HCT116 (cell line): ENCODE data around the gene CASP7. TPM values are rescaled to one million over a fixed set of nuclear protein-coding genes. Genes with fewer than 3 reads are reported as not detected.

Experiments used
- ATAC-seq: fragments of 200-7000 bp; cut with Tn5 transposase; 2 replicates; pipeline ENCODE4 v1.9.1; 2020; ENCODE audit warnings: mild to moderate bottlenecking, moderate library complexity
- BruUV-seq: library from RNA; stranded (reverse); fragments of 400-500 nt; replicated peaks from 2 replicates; lab custom pipeline; 2021; lab: Mats Ljungman, UMichigan
- CTCF ChIA-PET: fragments of 300-600 bp; sonication (Branson Sonifier 250); formaldehyde crosslinking; loops from one replicate; lab custom pipeline; 2021; ENCODE audit warnings: antibody characterized with exemption; lab: Charles Lee
- POLR2A ChIA-PET: fragments of 300-600, 350-600 bp; sonication (Branson Sonifier 250); formaldehyde crosslinking; loops from one replicate; lab custom pipeline; 2021; ENCODE audit warnings: antibody characterized with exemption; lab: Charles Lee
- RAD21 ChIA-PET, 2 experiments: fragments of 300-600 bp; sonication (Branson Sonifier 250); formaldehyde crosslinking; loops; one replicate each; lab custom pipeline; 2023; ENCODE audit warnings: low total read pairs in 2 of 2; ENCODE audit not compliant: uncharacterized antibody in 2 of 2, unreplicated experiment in 2 of 2, low non-redundant PET in 1 of 2; lab: Charles Lee
- DNase-seq: peaks from one replicate; pipeline ENCODE4 v3.0.0-alpha.2; 2010; ENCODE audit warnings: low read depth, low spot score
- H2AFZ ChIP-seq: fragments of 200-600 bp; shearing (Covaris generic), sonication (generic); 2 replicates; pipeline ENCODE4 v1.6.1; 2017; ENCODE audit warnings: low read depth, mixed run types, mixed read lengths, antibody characterized with exemption, low read length; ENCODE audit not compliant: poor library complexity, severe bottlenecking
- H3K27ac ChIP-seq: 2 replicates; pipeline ENCODE4 v1.5.1; 2012; ENCODE audit warnings: low read depth, low read length
- H3K27me3 ChIP-seq: fragments of 200-600 bp; sonication (generic); 2 replicates; pipeline ENCODE4 v1.6.1; 2016; ENCODE audit warnings: mixed run types, low read length, mixed read lengths; ENCODE audit not compliant: insufficient read depth
- H3K36me3 ChIP-seq, 2 experiments: fragments of 200-500 bp in 1 of 2; fragments of 200-600 bp in 1 of 2; sonication (Bioruptor generic) in 1 of 2; sonication (generic) in 1 of 2; 2 replicates each; pipeline versions ENCODE4 v1.5.1 to v1.6.1; 2014 to 2016; ENCODE audit warnings: low read length in 2 of 2, inconsistent platforms in 1 of 2, mixed read lengths in 1 of 2, mixed run types in 1 of 2; ENCODE audit not compliant: insufficient read depth in 2 of 2, control insufficient read depth in 1 of 2
- H3K4me1 ChIP-seq, 2 experiments: fragments of 200-600 bp in 1 of 2; sonication (generic) in 1 of 2; 2 replicates each; pipeline versions ENCODE4 v1.5.1 to v1.6.1; 2012 to 2017; ENCODE audit warnings: low read length in 2 of 2, inconsistent platforms in 1 of 2, mild to moderate bottlenecking in 1 of 2, mixed read lengths in 1 of 2, mixed run types in 1 of 2, moderate library complexity in 1 of 2; ENCODE audit not compliant: insufficient read depth in 2 of 2, control insufficient read depth in 1 of 2
- H3K4me2 ChIP-seq: fragments of 200-600 bp; sonication (generic); 2 replicates; pipeline ENCODE4 v1.6.1; 2017; ENCODE audit warnings: mixed run types, low read length, mixed read lengths
- H3K4me3 ChIP-seq, 2 experiments: fragments of 200-600 bp in 1 of 2; sonication (generic) in 1 of 2; replicated peaks in 1 of 2; 2 replicates each; pipeline ENCODE4 v1.5.1; 2011 to 2016; ENCODE audit warnings: low read length in 2 of 2, control low read depth in 1 of 2, low read depth in 1 of 2, mild to moderate bottlenecking in 1 of 2, mixed read lengths in 1 of 2, mixed run types in 1 of 2
- H3K79me2 ChIP-seq: fragments of 200-600 bp; sonication (generic); 2 replicates; pipeline ENCODE4 v1.6.1; 2017; ENCODE audit warnings: mild to moderate bottlenecking, mixed run types, low read length, moderate library complexity, mixed read lengths; ENCODE audit not compliant: insufficient read depth
- H3K9ac ChIP-seq: fragments of 200-600 bp; sonication (generic); 2 replicates; pipeline ENCODE4 v1.6.1; 2016; ENCODE audit warnings: low read length, mixed read lengths
- H3K9me2 ChIP-seq: fragments of 200-600 bp; sonication (generic), shearing (Covaris generic); 2 replicates; pipeline ENCODE4 v1.6.1; 2017; ENCODE audit warnings: mixed run types, mild to moderate bottlenecking, moderate library complexity; ENCODE audit not compliant: insufficient read depth
- H3K9me3 ChIP-seq, 2 experiments: fragments of 200-500 bp in 1 of 2; fragments of 200-600 bp in 1 of 2; sonication (Bioruptor generic) in 1 of 2; sonication (generic) in 1 of 2; 2 replicates each; pipeline ENCODE4 v1.6.1; 2014 to 2017; ENCODE audit warnings: low read length in 2 of 2, mixed read lengths in 2 of 2, inconsistent platforms in 1 of 2, low read depth in 1 of 2, mild to moderate bottlenecking in 1 of 2, mixed run types in 1 of 2, moderate library complexity in 1 of 2; ENCODE audit not compliant: control insufficient read depth in 1 of 2, insufficient read depth in 1 of 2
- H4K20me1 ChIP-seq: fragments of 200-600 bp; sonication (generic), shearing (Covaris generic); 2 replicates; pipeline ENCODE4 v1.6.1; 2017; ENCODE audit warnings: mixed run types, mild to moderate bottlenecking, moderate library complexity; ENCODE audit not compliant: insufficient read depth
- ATF3 ChIP-seq: IDR thresholded peaks from 2 replicates; pipeline ENCODE4 v1.6.1; 2012
- CBX3 ChIP-seq: IDR thresholded peaks from 2 replicates; pipeline ENCODE4 v1.6.1; 2012; ENCODE audit warnings: low read depth
- EZH2phosphoT487 ChIP-seq: fragments of 200-600 bp; IDR thresholded peaks from 2 replicates; pipeline ENCODE4 v1.6.1; 2018; ENCODE audit warnings: antibody characterized with exemption, borderline replicate concordance
- SIN3A ChIP-seq: IDR thresholded peaks from 2 replicates; pipeline ENCODE4 v1.6.1; 2012; ENCODE audit warnings: low read depth
- SP1 ChIP-seq: IDR thresholded peaks from 2 replicates; pipeline ENCODE4 v1.6.1; 2012; ENCODE audit warnings: low read depth
- SRF ChIP-seq: IDR thresholded peaks from 2 replicates; pipeline ENCODE4 v1.6.1; 2012; ENCODE audit warnings: low read depth
- TCF7L2 ChIP-seq: IDR thresholded peaks from 2 replicates; pipeline ENCODE4 v1.7.0; 2011; ENCODE audit warnings: borderline replicate concordance, inconsistent platforms; ENCODE audit not compliant: insufficient read depth, insufficient read length; ENCODE audit errors: extremely low read depth
- YY1 ChIP-seq: IDR thresholded peaks from 2 replicates; pipeline ENCODE4 v1.6.1; 2011; ENCODE audit warnings: low read length, low read depth, moderate library complexity, mild to moderate bottlenecking; ENCODE audit not compliant: insufficient replicate concordance; ENCODE audit errors: extremely low read depth
- ZBTB33 ChIP-seq: IDR thresholded peaks from 2 replicates; pipeline ENCODE4 v1.6.1; 2011; ENCODE audit warnings: mild to moderate bottlenecking, low read length, moderate library complexity; ENCODE audit not compliant: insufficient replicate concordance; ENCODE audit errors: extremely low read depth
- ZNF274 ChIP-seq: fragments of 200-500 bp; sonication (Bioruptor generic); IDR thresholded peaks from 2 replicates; pipeline ENCODE4 v1.6.1; 2014; ENCODE audit warnings: mild to moderate bottlenecking, low read depth, low read length, inconsistent platforms
- intact Hi-C: fragments of 100-400 bp; cut with micrococcal nuclease; formaldehyde crosslinking; loops from 2 replicates; pipeline ENCODE4 v1.10.0; 2022
- total RNA-seq: library from RNA; stranded (reverse); gene quantifications from one replicate; pipeline ENCODE4 v1.2.1, GENCODE V29; 2021; ENCODE audit not compliant: unreplicated experiment

Gene CASP7
- total RNA-seq, 1 experiment from 2014 or later = 30.5 TPM

GRCh38 chr10:113661332-113661731 is 18.4 kb upstream of the CASP7 start:
- Histone ChIP-seq H3K4me2 (no peak overlapping the region), H3K9ac (no peak overlapping the region), H3K27ac (no peak overlapping the region), H3K4me1 (peaks cover 0 to 8% of the 10 kb centered on the region in 2 experiments; a peak in 2 of 4 replicates), H4K20me1 (no peaks in the 10 kb centered on the region), H3K36me3 (no peaks in the 10 kb centered on the region), H3K9me3 (no peaks in the 10 kb centered on the region), H3K79me2 (no peaks in the 10 kb centered on the region), H3K9me2 (no peaks in the 10 kb centered on the region), H3K4me3 (no peak overlapping the region), H2AFZ (no peak overlapping the region), H3K27me3 (no peaks in the 10 kb centered on the region)
- ATAC-seq = no peak
- ChIA-PET CTCF (no interaction called here), POLR2A (no interaction called here), RAD21 (no interaction called here)
- no peak for DNase-seq
- intact Hi-C loops = no loop called here
- no TSS peak for BruUV-seq
- TF ChIP-seq SRF (no peak), TCF7L2 (no peak)

GRCh38 chr10:113663142-113663541 is 16.6 kb upstream of the CASP7 start:
- TF ChIP-seq ATF3 (no peak), ZNF274 (no peak), EZH2phosphoT487 (no peak), SRF (no peak), CBX3 (no peak), SP1 (no peak), YY1 (no peak), ZBTB33 (no peak), SIN3A (no peak)
- Histone ChIP-seq H4K20me1 (no peaks in the 10 kb centered on the region), H3K4me1 (peaks cover 0 to 8% of the 10 kb centered on the region in 2 experiments; a peak in 2 of 4 replicates), H2AFZ (no peak overlapping the region), H3K36me3 (no peaks in the 10 kb centered on the region), H3K27ac (no peak overlapping the region), H3K27me3 (no peaks in the 10 kb centered on the region), H3K4me3 (no peak overlapping the region), H3K4me2 (no peak overlapping the region), H3K9ac (no peak overlapping the region), H3K79me2 (no peaks in the 10 kb centered on the region), H3K9me3 (no peaks in the 10 kb centered on the region), H3K9me2 (no peaks in the 10 kb centered on the region)
- no TSS peak for BruUV-seq
- intact Hi-C loops = no loop called here
- ChIA-PET POLR2A (interaction anchor here (0.5 kb wide), 1 partner anchor 16 kb away, joined by 3 read pairs; no protein-coding TSS in a partner anchor), CTCF (no interaction called here), RAD21 (no interaction called here)
- ATAC-seq = no peak
- no peak for DNase-seq
